ENCODE data around the gene SLCO4C1.

Gene SLCO4C1

DNA sequence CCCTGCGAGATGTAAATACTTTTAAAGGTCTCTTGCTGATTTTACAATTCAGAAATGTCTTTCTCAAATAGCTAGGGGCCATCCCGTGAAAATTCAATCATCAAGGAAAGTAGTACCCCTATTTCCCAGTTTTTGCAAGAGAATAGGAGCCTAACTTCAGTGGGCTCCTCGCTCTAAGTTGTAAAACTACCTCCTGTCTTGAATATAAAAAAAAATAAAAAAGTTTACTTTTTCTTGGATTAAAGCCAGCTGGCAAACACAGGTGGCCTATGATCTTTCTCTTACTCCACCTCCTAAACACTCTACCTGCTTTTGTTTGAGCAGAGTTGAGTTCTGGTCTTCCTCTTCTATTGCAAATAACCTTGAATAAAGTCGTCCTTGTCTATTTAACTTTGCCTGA, 79.4 kb downstream of the SLCO4C1 start:
- H3K4me3 ChIP-seq (IDR thresholded peaks at IDR 0.05; ENCODE audit: insufficient read depth, low read depth, low read length): no peak overlapping the region
- H4K20me1 ChIP-seq (ENCODE audit: insufficient read depth): no peaks in the 10 kb centered on the region
- TF ChIP-seq, protein P1, sequence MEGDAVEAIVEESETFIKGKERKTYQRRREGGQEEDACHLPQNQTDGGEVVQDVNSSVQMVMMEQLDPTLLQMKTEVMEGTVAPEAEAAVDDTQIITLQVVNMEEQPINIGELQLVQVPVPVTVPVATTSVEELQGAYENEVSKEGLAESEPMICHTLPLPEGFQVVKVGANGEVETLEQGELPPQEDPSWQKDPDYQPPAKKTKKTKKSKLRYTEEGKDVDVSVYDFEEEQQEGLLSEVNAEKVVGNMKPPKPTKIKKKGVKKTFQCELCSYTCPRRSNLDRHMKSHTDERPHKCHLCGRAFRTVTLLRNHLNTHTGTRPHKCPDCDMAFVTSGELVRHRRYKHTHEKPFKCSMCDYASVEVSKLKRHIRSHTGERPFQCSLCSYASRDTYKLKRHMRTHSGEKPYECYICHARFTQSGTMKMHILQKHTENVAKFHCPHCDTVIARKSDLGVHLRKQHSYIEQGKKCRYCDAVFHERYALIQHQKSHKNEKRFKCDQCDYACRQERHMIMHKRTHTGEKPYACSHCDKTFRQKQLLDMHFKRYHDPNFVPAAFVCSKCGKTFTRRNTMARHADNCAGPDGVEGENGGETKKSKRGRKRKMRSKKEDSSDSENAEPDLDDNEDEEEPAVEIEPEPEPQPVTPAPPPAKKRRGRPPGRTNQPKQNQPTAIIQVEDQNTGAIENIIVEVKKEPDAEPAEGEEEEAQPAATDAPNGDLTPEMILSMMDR (conservative IDR thresholded peaks at IDR 0.05; ENCODE audit: low read depth, low read length): no peak
- no peak overlapping the region for H3K9ac ChIP-seq
- H3K4me1 ChIP-seq (ENCODE audit: low read depth, poor library complexity, severe bottlenecking): no peaks in the 10 kb centered on the region
- no peaks in the 10 kb centered on the region for H3K27me3 ChIP-seq (ENCODE audit: insufficient read depth, low read depth)
- H2AFZ ChIP-seq (ENCODE audit: low read depth): no peak overlapping the region
- no peak overlapping the region for H3K27ac ChIP-seq
- no peaks in the 10 kb centered on the region for H3K79me2 ChIP-seq (ENCODE audit: insufficient read depth, low read depth)
- H3K36me3 ChIP-seq (ENCODE audit: insufficient read depth): no peaks in the 10 kb centered on the region
- H3K4me2 ChIP-seq: no peak overlapping the region

DNA sequence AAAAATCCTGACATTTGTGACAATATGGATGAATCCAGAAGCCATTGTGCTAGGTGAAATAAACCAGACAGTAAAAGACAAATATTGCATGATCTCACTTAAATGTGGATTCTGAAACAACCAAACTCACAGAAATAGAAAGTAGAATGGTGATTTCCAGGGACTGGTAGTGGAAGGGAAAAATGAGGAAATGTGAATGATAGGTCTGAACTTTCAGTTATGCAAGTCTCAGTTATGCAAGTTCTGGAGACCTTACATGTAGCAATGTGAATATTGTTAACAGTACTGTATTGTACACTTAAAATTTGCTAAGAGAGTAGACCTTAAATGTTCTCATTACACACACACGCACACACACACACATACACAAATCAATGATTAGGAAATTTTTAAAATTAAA, 84.9 kb downstream of the SLCO4C1 start:
- no peak overlapping the region for H3K9ac ChIP-seq
- H3K4me3 ChIP-seq (IDR thresholded peaks at IDR 0.05; ENCODE audit: insufficient read depth, low read depth, low read length): no peak overlapping the region
- H2AFZ ChIP-seq (ENCODE audit: low read depth): no peak overlapping the region
- H4K20me1 ChIP-seq (ENCODE audit: insufficient read depth): no peaks in the 10 kb centered on the region
- H3K27me3 ChIP-seq (ENCODE audit: insufficient read depth, low read depth): no peaks in the 10 kb centered on the region
- H3K27ac ChIP-seq: no peak overlapping the region
- H3K4me2 ChIP-seq: no peak overlapping the region
- H3K36me3 ChIP-seq (ENCODE audit: insufficient read depth): no peaks in the 10 kb centered on the region
- no peaks in the 10 kb centered on the region for H3K4me1 ChIP-seq (ENCODE audit: low read depth, poor library complexity, severe bottlenecking)
- H3K79me2 ChIP-seq (ENCODE audit: insufficient read depth, low read depth): no peaks in the 10 kb centered on the region
- TF ChIP-seq, protein P1 (conservative IDR thresholded peaks at IDR 0.05; ENCODE audit: low read depth, low read length): no peak

DNA sequence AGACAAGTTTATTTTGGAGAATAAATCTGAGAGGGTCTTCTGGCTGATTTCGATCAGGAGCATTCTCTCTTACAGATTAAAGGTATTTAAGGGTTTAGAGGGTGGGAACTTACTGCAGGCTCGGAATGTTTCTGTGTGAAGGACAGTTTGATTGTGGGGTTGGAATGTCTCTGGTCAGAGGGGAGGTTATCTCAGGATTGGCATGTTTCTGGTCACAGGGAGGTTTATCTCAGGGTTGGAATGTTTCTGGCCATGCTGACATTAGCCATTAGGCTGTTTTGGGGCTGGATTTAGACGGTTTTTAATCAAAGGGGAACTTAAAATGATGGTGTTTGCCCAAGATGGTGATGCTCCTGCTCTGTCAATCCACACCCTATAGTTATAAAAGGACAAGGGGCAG, 95.2 kb downstream of the SLCO4C1 start:
- no peaks in the 10 kb centered on the region for H3K27me3 ChIP-seq (ENCODE audit: insufficient read depth, low read depth)
- no peaks in the 10 kb centered on the region for H3K4me1 ChIP-seq (ENCODE audit: low read depth, poor library complexity, severe bottlenecking)
- H3K79me2 ChIP-seq (ENCODE audit: insufficient read depth, low read depth): no peaks in the 10 kb centered on the region
- H3K4me3 ChIP-seq (IDR thresholded peaks at IDR 0.05; ENCODE audit: insufficient read depth, low read depth, low read length): no peak overlapping the region
- no peaks in the 10 kb centered on the region for H4K20me1 ChIP-seq (ENCODE audit: insufficient read depth)
- no peak overlapping the region for H3K27ac ChIP-seq
- no peak overlapping the region for H3K9ac ChIP-seq
- no peak overlapping the region for H2AFZ ChIP-seq (ENCODE audit: low read depth)
- no peak overlapping the region for H3K4me2 ChIP-seq
- no peaks in the 10 kb centered on the region for H3K36me3 ChIP-seq (ENCODE audit: insufficient read depth)
- TF ChIP-seq, protein P1 (conservative IDR thresholded peaks at IDR 0.05; ENCODE audit: low read depth, low read length): no peak

DNA sequence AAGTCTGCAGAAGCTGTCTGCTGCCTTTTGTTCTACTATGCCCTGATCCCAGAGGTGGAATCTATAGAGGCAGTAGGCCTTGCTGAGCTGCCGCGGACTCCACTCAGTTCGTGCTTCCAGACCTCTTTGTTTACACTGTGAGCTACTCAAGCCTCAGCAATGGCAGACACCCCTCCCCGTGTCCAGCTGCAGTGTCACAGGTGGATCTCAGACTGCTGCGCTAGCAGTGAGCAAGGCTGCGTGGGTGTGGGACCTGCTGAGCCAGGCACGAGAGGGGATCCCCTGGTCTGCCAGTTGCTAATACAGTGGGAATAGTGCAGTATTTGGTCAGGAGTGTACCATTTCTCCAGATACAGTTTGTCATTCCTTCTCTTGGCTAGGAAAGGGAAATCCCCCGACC, 99.6 kb downstream of the SLCO4C1 start:
- no peaks in the 10 kb centered on the region for H3K4me1 ChIP-seq (ENCODE audit: low read depth, poor library complexity, severe bottlenecking)
- H3K79me2 ChIP-seq (ENCODE audit: insufficient read depth, low read depth): no peaks in the 10 kb centered on the region
- no peak overlapping the region for H3K9ac ChIP-seq
- no peaks in the 10 kb centered on the region for H3K27me3 ChIP-seq (ENCODE audit: insufficient read depth, low read depth)
- no peak overlapping the region for H2AFZ ChIP-seq (ENCODE audit: low read depth)
- no peak overlapping the region for H3K27ac ChIP-seq
- H4K20me1 ChIP-seq (ENCODE audit: insufficient read depth): no peaks in the 10 kb centered on the region
- no peaks in the 10 kb centered on the region for H3K36me3 ChIP-seq (ENCODE audit: insufficient read depth)
- H3K4me3 ChIP-seq (IDR thresholded peaks at IDR 0.05; ENCODE audit: insufficient read depth, low read depth, low read length): no peak overlapping the region
- TF ChIP-seq, protein P1 (conservative IDR thresholded peaks at IDR 0.05; ENCODE audit: low read depth, low read length): no peak
- no peak overlapping the region for H3K4me2 ChIP-seq
